GM12865 (cell line): ENCODE data around the gene ESYT3.

ENCODE experiments used
- DNase-seq: peaks from one replicate; pipeline ENCODE4 v3.0.0; 2010; ENCODE audit warnings: low read depth
- H3K4me3 ChIP-seq: 2 replicates; pipeline ENCODE4 v1.5.1; 2011; ENCODE audit warnings: mild to moderate bottlenecking, low read depth, low read length, control low read depth
- TF ChIP-seq, protein P1 (sequence below): IDR thresholded peaks from 2 replicates; pipeline ENCODE4 v1.5.1; 2011; ENCODE audit warnings: low read length, control low read depth, low read depth, inconsistent platforms; ENCODE audit not compliant: insufficient read depth; ENCODE audit errors: missing control alignments

ESYT3 gene, protein sequence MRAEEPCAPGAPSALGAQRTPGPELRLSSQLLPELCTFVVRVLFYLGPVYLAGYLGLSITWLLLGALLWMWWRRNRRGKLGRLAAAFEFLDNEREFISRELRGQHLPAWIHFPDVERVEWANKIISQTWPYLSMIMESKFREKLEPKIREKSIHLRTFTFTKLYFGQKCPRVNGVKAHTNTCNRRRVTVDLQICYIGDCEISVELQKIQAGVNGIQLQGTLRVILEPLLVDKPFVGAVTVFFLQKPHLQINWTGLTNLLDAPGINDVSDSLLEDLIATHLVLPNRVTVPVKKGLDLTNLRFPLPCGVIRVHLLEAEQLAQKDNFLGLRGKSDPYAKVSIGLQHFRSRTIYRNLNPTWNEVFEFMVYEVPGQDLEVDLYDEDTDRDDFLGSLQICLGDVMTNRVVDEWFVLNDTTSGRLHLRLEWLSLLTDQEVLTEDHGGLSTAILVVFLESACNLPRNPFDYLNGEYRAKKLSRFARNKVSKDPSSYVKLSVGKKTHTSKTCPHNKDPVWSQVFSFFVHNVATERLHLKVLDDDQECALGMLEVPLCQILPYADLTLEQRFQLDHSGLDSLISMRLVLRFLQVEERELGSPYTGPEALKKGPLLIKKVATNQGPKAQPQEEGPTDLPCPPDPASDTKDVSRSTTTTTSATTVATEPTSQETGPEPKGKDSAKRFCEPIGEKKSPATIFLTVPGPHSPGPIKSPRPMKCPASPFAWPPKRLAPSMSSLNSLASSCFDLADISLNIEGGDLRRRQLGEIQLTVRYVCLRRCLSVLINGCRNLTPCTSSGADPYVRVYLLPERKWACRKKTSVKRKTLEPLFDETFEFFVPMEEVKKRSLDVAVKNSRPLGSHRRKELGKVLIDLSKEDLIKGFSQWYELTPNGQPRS

DNA sequence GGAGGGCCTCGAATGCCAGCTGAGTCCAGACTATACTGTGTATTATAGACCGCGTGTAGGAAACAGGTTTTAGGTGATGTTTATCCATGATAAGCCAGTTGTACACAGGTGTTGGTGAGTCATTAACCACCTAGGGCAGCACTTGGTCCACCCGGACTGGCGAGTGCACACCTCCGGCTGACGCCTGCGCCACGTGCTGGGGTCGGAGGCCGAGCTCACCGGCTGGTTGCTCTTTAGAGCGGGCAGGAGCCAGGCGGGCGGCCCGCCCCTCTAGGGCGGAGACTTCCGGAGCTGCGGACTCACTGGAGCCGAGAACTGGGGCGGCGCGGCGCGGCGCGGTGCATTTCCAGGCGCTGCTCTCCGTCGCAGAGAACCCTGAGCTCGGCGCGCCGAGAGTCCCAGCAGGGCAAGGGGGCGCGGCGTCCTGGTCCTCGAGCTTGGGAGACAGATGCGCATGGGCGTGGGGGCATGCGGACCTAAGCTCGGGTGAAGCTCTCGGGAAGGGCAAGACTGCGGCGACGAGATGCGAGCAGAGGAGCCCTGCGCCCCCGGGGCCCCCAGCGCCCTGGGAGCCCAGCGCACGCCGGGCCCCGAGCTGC is at the start of gene ESYT3:
ESYT3 (plus strand) TSS at position 341 of the 599 bp plus-strand sequence; CDS start at position 524, 183 bp downstream.
- TF ChIP-seq, protein P1, sequence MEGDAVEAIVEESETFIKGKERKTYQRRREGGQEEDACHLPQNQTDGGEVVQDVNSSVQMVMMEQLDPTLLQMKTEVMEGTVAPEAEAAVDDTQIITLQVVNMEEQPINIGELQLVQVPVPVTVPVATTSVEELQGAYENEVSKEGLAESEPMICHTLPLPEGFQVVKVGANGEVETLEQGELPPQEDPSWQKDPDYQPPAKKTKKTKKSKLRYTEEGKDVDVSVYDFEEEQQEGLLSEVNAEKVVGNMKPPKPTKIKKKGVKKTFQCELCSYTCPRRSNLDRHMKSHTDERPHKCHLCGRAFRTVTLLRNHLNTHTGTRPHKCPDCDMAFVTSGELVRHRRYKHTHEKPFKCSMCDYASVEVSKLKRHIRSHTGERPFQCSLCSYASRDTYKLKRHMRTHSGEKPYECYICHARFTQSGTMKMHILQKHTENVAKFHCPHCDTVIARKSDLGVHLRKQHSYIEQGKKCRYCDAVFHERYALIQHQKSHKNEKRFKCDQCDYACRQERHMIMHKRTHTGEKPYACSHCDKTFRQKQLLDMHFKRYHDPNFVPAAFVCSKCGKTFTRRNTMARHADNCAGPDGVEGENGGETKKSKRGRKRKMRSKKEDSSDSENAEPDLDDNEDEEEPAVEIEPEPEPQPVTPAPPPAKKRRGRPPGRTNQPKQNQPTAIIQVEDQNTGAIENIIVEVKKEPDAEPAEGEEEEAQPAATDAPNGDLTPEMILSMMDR: no peak
- H3K4me3 ChIP-seq: no peak within 1 kb of the TSS
- DNase-seq: no peak

DNA sequence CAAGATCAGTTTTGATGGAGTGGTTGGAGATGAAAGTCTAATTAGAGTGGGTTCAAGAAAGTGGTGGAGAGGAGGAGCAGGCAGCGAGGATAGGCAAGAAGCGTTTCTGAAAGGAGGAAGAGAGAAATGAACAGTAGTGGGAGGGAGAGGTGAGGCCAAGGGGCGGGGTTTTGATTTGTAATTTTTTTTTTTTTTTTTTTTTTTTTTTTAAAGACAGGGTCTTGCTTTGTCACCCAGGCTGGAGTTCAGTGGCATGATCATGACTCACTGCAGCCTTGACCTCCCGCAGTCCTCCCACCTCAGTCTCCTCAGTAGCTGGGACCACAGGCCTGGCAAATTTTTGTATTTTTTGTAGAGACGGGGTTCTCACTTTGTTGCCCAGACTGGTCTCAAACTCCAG is 49.4 kb upstream of the ESYT3 start:
- DNase-seq: no peak
- TF ChIP-seq, protein P1: no peak
- no peak overlapping the region for H3K4me3 ChIP-seq

DNA sequence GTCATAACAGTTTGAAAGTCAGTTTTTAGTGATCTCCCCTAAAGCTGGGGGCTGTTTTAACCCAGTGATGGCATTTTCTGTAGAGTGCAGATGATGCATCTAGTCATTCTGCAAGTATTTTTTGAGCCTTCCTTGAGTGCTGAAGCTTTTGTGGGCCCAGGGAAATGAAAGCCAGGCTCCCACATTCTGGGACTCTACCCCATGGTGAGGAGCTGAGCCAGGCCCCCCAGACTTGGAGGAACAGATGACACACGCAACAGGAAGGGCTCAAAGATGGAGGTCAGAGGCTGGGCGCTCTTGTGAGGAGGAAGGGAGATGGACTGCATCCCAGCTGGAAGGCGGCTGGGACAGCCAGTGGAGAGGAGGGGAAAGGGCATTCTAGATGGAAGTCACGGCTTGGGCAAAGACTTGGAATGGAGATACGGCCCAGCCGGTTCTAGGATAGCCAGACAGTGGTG is 45.2 kb upstream of the ESYT3 start:
- no peak for DNase-seq
- TF ChIP-seq, protein P1: no peak
- H3K4me3 ChIP-seq: no peak overlapping the region

DNA sequence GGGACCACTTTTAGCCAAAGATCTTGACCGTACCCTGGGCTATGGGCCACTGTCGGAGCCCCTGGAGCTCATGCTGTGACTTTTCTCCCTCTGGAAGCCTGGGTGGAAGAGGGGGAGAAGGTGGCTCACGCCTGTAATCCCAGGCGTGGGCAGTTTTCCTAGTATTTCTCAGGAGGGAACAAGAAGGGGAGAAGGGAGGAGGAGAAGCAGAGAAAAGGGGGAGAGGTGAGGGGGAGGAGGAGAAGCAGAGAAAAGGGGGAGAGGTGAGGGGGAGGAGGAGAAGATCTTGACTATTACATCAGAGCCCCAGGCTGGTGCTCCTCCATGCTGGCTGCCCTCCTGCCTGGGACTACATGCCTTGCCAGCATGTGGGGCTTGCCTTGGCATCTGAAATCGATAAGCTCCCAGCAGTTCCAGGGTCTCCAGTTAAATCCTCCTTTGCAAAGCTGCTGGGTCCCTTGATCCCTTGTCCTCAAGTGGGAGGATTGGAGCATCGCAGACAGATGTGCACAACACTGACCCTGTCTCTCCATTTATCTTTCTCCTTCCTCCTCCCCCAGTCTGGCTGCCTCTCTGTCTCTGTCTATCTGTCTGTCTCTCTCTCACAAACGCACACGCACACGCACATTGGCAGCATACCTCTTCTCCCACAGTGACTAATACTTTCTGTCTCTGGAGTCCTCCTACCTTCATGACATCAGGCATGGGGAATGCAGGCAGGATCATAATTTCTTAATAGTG is 44.4 kb upstream of the ESYT3 start:
- no peak for DNase-seq
- H3K4me3 ChIP-seq: no peak overlapping the region
- TF ChIP-seq, protein P1: no peak

DNA sequence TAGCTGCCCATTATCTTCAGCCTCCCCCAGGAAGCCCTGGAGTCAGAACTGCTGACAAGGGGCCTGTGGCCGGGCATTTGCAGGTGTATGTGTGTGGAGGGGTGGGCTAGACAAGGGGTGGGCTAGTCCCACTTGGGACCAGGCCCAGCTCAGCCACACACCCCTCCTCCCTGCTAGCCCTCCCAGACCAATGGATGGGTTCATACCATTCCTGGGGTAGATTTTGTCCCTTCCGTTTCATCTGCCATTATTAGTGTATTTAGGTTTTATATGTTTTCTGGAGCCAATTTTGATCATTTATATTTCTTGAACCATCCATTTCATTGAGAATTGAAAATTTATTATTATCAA is 43.9 kb upstream of the ESYT3 start:
- TF ChIP-seq, protein P1: no peak
- no peak overlapping the region for H3K4me3 ChIP-seq

DNA sequence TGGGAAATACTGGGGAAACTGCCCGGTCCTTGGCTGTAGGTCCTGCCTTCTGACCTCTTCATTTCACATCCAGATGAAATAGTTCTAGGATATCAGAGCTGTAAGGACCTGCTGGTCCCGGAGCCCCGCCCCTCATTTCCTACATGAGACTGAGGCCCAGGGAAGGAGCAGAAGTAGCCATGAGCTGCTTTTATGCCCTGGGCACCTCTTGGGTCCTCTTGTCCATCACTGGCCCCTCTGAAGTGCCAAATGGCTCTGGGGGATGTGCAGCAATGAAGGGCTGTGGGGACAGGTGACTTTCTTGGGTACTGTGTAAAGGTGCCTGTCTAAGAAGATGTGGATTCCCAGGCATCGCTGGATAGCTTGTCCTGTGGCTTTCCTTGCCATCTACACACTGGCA is 40.3 kb upstream of the ESYT3 start:
- DNase-seq: no peak
- TF ChIP-seq, protein P1: no peak
- no peak overlapping the region for H3K4me3 ChIP-seq

More for the DNA sequence above, 43.9 kb upstream of the ESYT3 start:
- DNase-seq: no peak
